Calu3 (cell line): ENCODE results near the gene SLC7A5. TPM values are rescaled to one million over a fixed set of nuclear protein-coding genes. Genes with fewer than 3 reads are reported as not detected.
"Not testable (repeated sequence)": the region's sequence is repeated elsewhere in the genome, so short reads cannot be mapped to it uniquely, and the experiment has no call there.

Experiments used
- BruUV-seq: library from RNA; stranded (reverse); fragments of 400-500 nt; replicated peaks from 2 replicates; lab custom pipeline; 2021; lab: Mats Ljungman, UMichigan
- CTCF ChIA-PET: fragments of 300-600 bp; sonication (Branson Sonifier 250); formaldehyde crosslinking; loops from one replicate; lab custom pipeline; 2022; ENCODE audit warnings: antibody characterized with exemption; lab: Charles Lee
- DNase-seq: peaks from one replicate; pipeline ENCODE4 v3.0.0; 2022
- H3K27ac Mint-ChIP-seq: one replicate; pipeline ENCODE4 v1.8.0; 2022; ENCODE audit warnings: mixed read lengths; ENCODE audit not compliant: unreplicated experiment
- H3K27me3 Mint-ChIP-seq: one replicate; pipeline ENCODE4 v1.8.0; 2022; ENCODE audit warnings: mixed read lengths; ENCODE audit not compliant: unreplicated experiment
- H3K36me3 Mint-ChIP-seq: one replicate; pipeline ENCODE4 v1.8.0; 2022; ENCODE audit warnings: mild to moderate bottlenecking, moderate library complexity, mixed read lengths; ENCODE audit not compliant: insufficient read depth, unreplicated experiment
- H3K4me1 Mint-ChIP-seq: one replicate; pipeline ENCODE4 v1.8.0; 2022; ENCODE audit warnings: mild to moderate bottlenecking, low read depth, mixed read lengths; ENCODE audit not compliant: unreplicated experiment
- H3K4me3 Mint-ChIP-seq: one replicate; pipeline ENCODE4 v1.8.0; 2022; ENCODE audit warnings: mild to moderate bottlenecking, low read depth, moderate library complexity, mixed read lengths; ENCODE audit not compliant: unreplicated experiment
- H3K9me3 Mint-ChIP-seq: one replicate; pipeline ENCODE4 v1.8.0; 2022; ENCODE audit warnings: low read depth, mixed read lengths; ENCODE audit not compliant: unreplicated experiment
- intact Hi-C: fragments of 100-400 bp; cut with micrococcal nuclease; formaldehyde crosslinking; loops from one replicate; pipeline ENCODE4 v1.10.0; 2022; ENCODE audit not compliant: unreplicated experiment
- total RNA-seq: library from RNA; stranded (reverse); gene quantifications from 2 replicates; pipeline ENCODE4 v1.2.3, GENCODE V29; 2022
- TF ChIP-seq, protein P1 (sequence below): fragments of 200-600 bp; IDR thresholded peaks from one replicate; pipeline ENCODE4 v1.8.0; 2022; ENCODE audit warnings: antibody characterized with exemption; ENCODE audit not compliant: unreplicated experiment

SLC7A5 gene
- total RNA-seq, 1 experiment from 2014 or later = 501 TPM

DNA sequence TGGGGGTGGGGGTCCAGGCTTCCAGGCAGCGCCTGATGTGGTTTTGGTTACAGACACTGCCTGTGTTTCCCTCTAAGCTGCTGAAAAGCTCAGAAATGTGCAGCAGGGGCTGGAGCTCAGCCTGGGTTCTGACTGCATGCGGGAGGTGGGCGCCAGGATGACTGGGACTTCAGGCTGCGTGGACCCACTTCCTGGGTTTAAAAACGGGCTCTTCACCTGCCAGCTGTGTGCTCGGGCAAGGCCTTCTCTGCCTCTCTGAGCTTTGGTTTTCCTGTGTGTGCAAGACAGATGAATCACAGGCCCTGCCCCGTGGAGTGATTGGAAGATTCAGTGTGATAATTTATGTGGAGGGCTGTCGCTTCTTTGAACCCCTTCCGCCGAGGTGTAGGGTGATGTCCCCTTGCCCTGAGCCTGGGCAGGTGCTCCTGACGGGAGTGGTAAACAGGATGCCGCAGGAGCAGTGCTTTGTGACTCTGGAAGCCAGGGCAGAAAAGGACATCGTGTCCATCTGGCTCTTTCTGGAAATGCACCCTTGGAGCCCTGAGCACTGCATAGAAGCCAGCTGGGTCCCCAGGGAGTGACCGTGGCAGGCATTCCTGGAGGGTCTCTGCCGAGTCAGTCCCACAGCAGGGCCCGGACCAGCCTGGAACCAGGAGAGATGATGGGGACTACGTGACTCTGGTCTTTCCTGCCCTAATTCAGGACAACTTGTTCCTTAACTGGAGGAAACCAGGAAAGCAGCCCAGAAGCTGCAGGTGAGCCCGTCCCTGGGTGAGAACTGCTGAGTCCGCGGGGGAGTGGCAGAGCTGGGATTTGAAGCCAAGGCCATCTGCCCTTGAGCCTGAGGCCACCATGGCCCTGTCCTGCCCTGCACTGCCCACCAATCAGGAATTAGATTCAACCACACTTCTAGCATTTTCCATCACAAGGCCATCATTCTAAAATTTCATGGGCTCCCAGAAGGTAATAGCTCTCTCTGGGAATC is 28.5 kb upstream of the SLC7A5 start:
- TF ChIP-seq, protein P1, sequence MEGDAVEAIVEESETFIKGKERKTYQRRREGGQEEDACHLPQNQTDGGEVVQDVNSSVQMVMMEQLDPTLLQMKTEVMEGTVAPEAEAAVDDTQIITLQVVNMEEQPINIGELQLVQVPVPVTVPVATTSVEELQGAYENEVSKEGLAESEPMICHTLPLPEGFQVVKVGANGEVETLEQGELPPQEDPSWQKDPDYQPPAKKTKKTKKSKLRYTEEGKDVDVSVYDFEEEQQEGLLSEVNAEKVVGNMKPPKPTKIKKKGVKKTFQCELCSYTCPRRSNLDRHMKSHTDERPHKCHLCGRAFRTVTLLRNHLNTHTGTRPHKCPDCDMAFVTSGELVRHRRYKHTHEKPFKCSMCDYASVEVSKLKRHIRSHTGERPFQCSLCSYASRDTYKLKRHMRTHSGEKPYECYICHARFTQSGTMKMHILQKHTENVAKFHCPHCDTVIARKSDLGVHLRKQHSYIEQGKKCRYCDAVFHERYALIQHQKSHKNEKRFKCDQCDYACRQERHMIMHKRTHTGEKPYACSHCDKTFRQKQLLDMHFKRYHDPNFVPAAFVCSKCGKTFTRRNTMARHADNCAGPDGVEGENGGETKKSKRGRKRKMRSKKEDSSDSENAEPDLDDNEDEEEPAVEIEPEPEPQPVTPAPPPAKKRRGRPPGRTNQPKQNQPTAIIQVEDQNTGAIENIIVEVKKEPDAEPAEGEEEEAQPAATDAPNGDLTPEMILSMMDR = no peak
- no peak for DNase-seq
- Mint-ChIP-seq H3K27me3 (peaks cover 16% of the 10 kb centered on the region), H3K27ac (no peak overlapping the region), H3K36me3 (no peaks in the 10 kb centered on the region), H3K4me1 (peaks cover 19% of the 10 kb centered on the region), H3K4me3 (no peak overlapping the region), H3K9me3 (no peaks in the 10 kb centered on the region)
- intact Hi-C loops = no loop called here
- BruUV-seq = no TSS peak
- CTCF ChIA-PET = interaction anchor here (0.6 kb wide), 1 partner anchor 25 kb away, joined by 3 read pairs; no protein-coding TSS in a partner anchor

DNA sequence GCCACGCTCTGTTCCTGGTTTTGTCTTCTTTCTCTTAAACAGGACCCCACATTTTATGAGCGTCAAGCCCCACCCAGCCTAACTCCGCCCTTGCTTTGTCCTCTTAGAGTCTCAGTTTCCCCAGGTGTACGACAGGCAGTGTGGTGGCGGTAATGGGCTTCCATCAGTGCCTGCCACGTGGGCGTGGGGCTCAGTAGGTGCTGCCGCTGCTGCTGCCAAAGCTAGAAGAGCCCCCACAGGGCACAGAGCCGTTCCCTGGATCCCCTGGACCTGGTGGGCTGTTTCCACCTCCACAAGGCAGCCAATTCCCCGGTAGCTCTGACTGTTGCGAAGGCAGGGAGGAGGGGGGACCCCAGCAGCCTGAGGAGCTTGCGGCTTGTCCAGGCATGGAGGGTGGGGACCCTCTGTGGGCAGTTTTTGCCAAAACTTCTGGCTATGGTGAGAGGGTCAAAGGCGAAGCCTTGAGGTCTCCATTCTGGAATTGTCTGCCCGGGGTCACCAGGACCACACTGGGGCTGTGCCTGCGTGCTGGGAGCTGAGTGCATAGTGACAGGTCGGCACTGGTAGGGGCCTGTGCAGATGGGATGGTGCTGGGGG is 27.7 kb upstream of the SLC7A5 start:
- intact Hi-C loops, H3K4me3 Mint-ChIP-seq, H3K36me3 Mint-ChIP-seq, H3K27ac Mint-ChIP-seq, H3K9me3 Mint-ChIP-seq, DNase-seq, BruUV-seq: not testable (repeated sequence)
- CTCF ChIA-PET = interaction anchor here (0.6 kb wide), 1 partner anchor 25 kb away, joined by 3 read pairs; no protein-coding TSS in a partner anchor
- Mint-ChIP-seq H3K27me3 (peaks cover 16% of the 10 kb centered on the region), H3K4me1 (peaks cover 19% of the 10 kb centered on the region)

DNA sequence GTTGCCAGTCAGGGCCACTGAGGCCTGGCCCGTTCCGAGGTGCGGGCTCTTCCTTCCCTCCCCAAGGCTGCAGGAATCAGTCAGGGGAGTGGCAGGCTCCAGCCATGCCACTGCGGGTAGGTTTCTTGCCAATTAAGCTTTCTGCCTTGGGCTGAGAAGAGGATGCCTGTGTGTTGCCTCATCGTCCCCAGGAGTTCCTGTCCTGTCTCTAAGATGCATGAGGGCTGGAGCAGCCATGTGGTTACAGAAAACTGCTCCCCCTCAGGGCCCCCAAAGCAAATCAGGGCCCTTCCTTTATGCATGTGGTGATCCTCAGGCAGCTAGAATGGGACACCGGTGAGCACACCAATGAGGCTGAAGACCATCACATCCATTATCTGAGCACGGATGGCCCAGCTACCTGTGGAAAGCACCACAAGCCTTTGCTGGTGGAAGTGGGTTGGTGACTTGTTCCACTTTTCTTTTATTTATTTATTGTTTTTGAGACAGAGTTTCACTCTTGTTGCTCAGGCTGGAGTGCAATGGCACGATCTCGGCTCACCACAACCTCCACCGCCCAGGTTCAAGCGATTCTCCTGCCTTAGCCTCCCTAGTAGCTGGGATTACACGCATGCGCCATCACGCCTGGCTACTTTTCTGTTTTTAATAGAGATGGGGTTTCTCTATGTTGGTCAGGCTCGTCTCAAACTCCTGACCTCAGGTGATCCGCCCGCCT is 27.0 kb upstream of the SLC7A5 start:
- H3K4me1 Mint-ChIP-seq = peaks cover 13% of the 10 kb centered on the region
- DNase-seq, H3K27ac Mint-ChIP-seq, BruUV-seq, H3K4me3 Mint-ChIP-seq, H3K9me3 Mint-ChIP-seq, H3K36me3 Mint-ChIP-seq, intact Hi-C loops: not testable (repeated sequence)
- H3K27me3 Mint-ChIP-seq = peaks cover 16% of the 10 kb centered on the region
- CTCF ChIA-PET = interaction anchor here (0.6 kb wide), 1 partner anchor 107 kb away, joined by 4 read pairs; no protein-coding TSS in a partner anchor

DNA sequence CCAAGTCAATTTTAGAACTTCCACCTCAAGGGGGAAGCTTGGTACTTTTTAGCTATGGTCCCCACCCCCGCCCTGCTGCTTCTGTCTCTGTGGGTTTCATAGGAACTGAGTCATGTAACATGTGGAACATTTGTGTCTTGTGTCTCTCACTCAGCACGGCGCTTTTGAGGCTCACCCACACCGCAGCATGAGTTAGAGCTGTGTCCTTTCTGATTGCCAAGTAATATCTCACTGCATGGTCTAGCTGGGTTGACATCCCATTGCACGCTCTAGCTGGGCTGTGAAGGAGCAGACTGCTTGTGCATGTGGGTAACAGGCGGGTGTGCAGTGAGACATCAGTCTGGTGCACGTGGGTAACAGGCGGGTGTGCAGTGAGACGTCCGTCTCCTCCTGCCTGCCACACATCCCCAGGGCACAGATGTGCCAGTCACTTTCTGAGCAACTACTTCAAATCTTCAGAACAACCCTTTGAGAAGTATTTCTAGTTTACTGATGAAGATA is 26.4 kb upstream of the SLC7A5 start:
- no peak overlapping the region for H3K27ac Mint-ChIP-seq
- no TSS peak for BruUV-seq
- CTCF ChIA-PET = interaction anchor here (0.6 kb wide), 1 partner anchor 106 kb away, joined by 4 read pairs; no protein-coding TSS in a partner anchor
- no peak for DNase-seq
- H3K4me1 Mint-ChIP-seq = peaks cover 6% of the 10 kb centered on the region
- H3K27me3 Mint-ChIP-seq = peaks cover 16% of the 10 kb centered on the region
- H3K4me3 Mint-ChIP-seq = no peak overlapping the region
- H3K36me3 Mint-ChIP-seq = no peaks in the 10 kb centered on the region
- no peaks in the 10 kb centered on the region for H3K9me3 Mint-ChIP-seq
- TF ChIP-seq, protein P1 = no peak
- intact Hi-C loops = no loop called here

DNA sequence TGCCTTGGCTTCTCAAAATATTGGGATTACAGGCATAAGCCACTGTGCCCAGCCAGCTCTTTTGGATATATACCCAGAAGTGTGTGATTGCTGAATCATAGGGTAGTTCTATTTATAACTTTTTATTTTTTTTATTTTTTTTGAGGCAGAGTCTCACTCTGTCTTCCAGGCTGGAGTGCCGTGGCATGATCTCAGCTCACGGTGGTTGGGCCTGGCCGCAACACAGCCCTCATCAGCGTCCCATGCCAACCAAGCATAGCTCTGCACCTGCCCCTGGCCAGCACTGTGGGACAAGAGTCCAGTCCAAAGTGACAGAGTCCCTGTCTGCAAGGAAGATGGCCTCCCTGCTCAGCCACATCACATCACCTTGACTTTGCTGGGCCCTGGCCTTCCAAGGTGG is 24.7 kb upstream of the SLC7A5 start:
- DNase-seq, H3K9me3 Mint-ChIP-seq, H3K27ac Mint-ChIP-seq, H3K4me1 Mint-ChIP-seq, CTCF ChIA-PET, intact Hi-C loops, BruUV-seq, H3K36me3 Mint-ChIP-seq, H3K4me3 Mint-ChIP-seq: not testable (repeated sequence)
- H3K27me3 Mint-ChIP-seq = peaks cover 16% of the 10 kb centered on the region
